ENCODE data around the gene PDE1C.
"Not testable (repeated sequence)": the region's sequence is repeated elsewhere in the genome, so short reads cannot be mapped to it uniquely, and the experiment has no call there.

PDE1C gene

DNA sequence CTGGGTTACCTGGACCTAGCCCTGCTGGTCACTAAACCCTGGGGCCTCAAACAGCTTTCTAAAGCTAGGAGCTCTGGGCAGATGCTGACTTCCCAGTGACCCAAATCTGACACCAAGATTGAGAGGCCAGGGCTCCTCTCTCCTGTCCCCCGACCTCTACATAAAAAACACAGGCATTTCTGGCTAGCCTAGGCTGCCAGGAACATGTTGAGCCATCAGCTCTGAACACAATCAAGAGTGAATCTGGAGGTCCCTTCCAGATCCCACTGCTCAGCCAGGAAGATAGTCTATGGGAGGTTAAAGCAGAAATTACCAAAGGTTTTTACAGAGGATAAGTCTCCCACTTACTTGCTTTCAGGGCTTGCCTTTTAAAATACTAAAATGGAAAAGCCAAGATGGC, 22.1 kb upstream of the PDE1C start:
- H3K4me1 Mint-ChIP-seq: no peaks in the 10 kb centered on the region
- H3K27me3 Mint-ChIP-seq: no peaks in the 10 kb centered on the region

DNA sequence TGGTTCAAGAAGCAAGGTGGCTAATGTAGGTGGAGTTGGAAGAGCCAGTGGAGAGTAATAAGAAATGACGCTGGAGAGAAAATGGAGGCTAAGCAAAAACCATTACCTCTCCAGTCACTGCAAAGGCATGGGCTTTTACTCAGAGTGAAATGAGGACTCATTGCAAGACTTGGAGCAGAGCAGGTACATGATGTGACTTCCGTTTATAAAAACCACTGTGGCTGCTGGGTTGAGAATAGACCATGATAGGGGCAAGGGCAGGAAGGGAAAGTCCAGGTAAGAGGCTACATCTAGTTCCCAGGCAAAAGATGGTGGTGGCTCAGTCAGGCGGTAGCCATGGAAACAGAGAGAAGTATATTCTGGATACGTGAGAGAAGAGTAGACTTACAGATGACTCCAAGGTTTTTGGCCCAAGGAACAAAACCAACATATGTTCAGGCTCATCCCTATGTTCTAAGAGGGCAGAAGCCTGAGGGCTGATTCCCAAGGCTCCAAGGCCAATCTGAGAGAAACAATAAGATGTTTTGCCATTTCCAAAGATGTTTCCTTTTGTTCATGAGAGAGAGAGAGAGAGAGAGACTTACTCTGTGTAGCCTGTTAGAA, 21.5 kb upstream of the PDE1C start:
- Mint-ChIP-seq H3K4me3 (no peak overlapping the region), H3K9me3 (peaks cover 10% of the 10 kb centered on the region), H3K4me1 (no peaks in the 10 kb centered on the region), H3K27ac (ENCODE audit: low read depth) (no peak overlapping the region), H3K27me3 (no peaks in the 10 kb centered on the region), H3K36me3 (ENCODE audit: insufficient read depth) (no peaks in the 10 kb centered on the region)
- ATAC-seq (replicated peaks; ENCODE audit: extremely low read depth, poor library complexity, severe bottlenecking) (no peak), DNase-seq (ENCODE audit: low spot score in 2 of 2) (no peak)

More for the DNA sequence above, 22.1 kb upstream of the PDE1C start:
- H3K4me3 Mint-ChIP-seq: no peak overlapping the region
- no peak overlapping the region for H3K27ac Mint-ChIP-seq (ENCODE audit: low read depth)
- H3K36me3 Mint-ChIP-seq (ENCODE audit: insufficient read depth): no peaks in the 10 kb centered on the region
- H3K9me3 Mint-ChIP-seq: peaks cover 10% of the 10 kb centered on the region
- DNase-seq (ENCODE audit: low spot score in 2 of 2): no peak
- no peak for ATAC-seq (replicated peaks; ENCODE audit: extremely low read depth, poor library complexity, severe bottlenecking)

DNA sequence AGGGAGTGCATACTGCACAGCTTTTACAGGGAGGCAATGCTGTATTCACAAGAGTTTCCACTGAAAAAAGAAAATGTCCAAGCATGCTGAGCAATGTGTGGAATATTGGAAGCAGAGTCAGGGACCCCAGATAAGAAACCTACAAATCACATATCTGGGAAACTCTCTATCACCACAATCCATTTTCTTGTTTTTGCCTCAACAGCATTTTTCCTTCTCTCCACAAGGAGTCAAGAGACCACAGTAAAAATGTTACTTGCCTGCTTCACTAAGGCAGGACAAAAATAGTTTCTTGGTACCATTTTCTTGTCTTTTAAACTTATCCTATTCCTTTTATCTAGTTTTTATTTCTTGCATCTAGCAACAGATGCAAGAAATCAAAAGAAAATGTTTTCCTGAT, 19.5 kb upstream of the PDE1C start:
- Mint-ChIP-seq H3K36me3 (ENCODE audit: insufficient read depth) (no peaks in the 10 kb centered on the region), H3K4me1 (no peaks in the 10 kb centered on the region), H3K27ac (ENCODE audit: low read depth) (no peak overlapping the region), H3K27me3 (no peaks in the 10 kb centered on the region), H3K4me3 (no peak overlapping the region), H3K9me3 (peaks cover 10% of the 10 kb centered on the region)
- ATAC-seq (replicated peaks; ENCODE audit: extremely low read depth, poor library complexity, severe bottlenecking) (no peak), DNase-seq (ENCODE audit: low spot score in 2 of 2) (no peak)

DNA sequence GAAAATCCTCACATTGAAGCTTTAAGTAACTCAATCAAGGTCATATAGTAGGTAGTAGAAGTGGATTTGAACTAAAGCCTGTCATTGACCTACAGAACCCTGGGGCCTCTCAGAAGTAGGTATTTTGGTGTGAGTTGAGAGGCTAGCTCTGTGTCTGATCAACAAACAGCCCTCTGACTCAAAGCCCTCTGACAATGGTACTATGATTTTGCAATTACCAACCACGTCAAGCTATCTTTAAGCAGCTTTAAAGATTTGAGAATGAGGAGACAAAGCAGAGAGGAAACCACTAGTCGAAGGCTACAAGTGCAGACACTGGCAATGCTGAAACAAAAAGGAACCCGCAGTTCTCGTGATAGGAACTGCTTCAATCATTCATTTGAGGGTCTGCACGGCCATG, 19.0 kb upstream of the PDE1C start:
- no peaks in the 10 kb centered on the region for H3K4me1 Mint-ChIP-seq

DNA sequence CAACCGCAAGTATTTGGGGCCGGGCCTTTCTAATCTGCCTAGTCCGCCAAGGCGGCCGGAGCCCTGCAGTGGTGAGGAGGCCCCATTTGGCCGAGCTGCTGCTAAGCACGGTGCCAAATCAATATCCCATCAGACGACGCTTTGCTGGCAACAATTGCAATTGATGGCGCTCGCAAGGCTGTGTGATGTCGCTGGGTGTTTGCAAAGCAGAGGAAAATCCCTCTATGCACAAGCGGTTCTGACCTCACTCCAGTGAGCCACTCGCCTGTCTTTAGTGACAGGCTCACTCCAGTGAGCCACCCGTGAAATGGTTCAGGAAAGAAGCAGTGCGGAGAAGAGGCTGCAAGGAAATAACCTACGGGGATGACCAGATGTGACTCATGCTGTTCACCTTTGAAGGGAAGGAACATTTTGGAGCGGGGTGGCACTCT, 18.3 kb upstream of the PDE1C start:
- H3K27me3 Mint-ChIP-seq: no peaks in the 10 kb centered on the region
- peaks cover 10% of the 10 kb centered on the region for H3K9me3 Mint-ChIP-seq
- H3K4me1 Mint-ChIP-seq: no peaks in the 10 kb centered on the region
- no peak overlapping the region for H3K4me3 Mint-ChIP-seq
- no peaks in the 10 kb centered on the region for H3K36me3 Mint-ChIP-seq (ENCODE audit: insufficient read depth)
- H3K27ac Mint-ChIP-seq (ENCODE audit: low read depth): no peak overlapping the region
- ATAC-seq (replicated peaks; ENCODE audit: extremely low read depth, poor library complexity, severe bottlenecking) (no peak), DNase-seq (ENCODE audit: low spot score in 2 of 2) (no peak)

More for the DNA sequence above, 19.0 kb upstream of the PDE1C start:
- Mint-ChIP-seq H3K27me3 (no peaks in the 10 kb centered on the region), H3K27ac (ENCODE audit: low read depth) (no peak overlapping the region), H3K9me3 (peaks cover 10% of the 10 kb centered on the region), H3K4me3 (no peak overlapping the region), H3K36me3 (ENCODE audit: insufficient read depth) (no peaks in the 10 kb centered on the region)
- DNase-seq (ENCODE audit: low spot score in 2 of 2): no peak
- ATAC-seq (replicated peaks; ENCODE audit: extremely low read depth, poor library complexity, severe bottlenecking): no peak

DNA sequence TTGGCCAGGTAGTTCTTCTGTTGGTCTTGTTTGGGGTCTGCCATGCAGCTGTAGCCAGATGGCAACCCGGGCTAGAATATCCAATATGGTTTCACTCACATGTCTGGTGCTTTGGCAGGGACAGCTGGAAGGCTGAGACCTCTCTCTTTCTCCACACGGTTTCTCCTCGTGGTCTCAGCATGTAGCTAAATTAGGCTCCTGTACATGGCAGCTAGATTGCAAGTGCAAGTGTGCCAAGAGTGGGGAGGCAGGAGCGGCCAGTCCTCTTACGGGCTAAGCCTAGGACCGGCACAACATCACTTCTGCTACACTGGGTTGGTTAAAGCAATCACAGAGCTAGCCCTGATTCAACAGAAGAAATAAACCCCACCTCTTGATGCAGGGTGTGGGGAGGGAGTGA, 9.3 kb upstream of the PDE1C start:
- no peaks in the 10 kb centered on the region for H3K4me1 Mint-ChIP-seq
- no peaks in the 10 kb centered on the region for H3K36me3 Mint-ChIP-seq (ENCODE audit: insufficient read depth)
- no peaks in the 10 kb centered on the region for H3K27me3 Mint-ChIP-seq
- no peak for ATAC-seq (replicated peaks; ENCODE audit: extremely low read depth, poor library complexity, severe bottlenecking)
- DNase-seq (ENCODE audit: low spot score in 2 of 2): no peak
- peaks cover 3% of the 10 kb centered on the region for H3K9me3 Mint-ChIP-seq
- H3K4me3 Mint-ChIP-seq: no peak overlapping the region
- H3K27ac Mint-ChIP-seq (ENCODE audit: low read depth): no peak overlapping the region

DNA sequence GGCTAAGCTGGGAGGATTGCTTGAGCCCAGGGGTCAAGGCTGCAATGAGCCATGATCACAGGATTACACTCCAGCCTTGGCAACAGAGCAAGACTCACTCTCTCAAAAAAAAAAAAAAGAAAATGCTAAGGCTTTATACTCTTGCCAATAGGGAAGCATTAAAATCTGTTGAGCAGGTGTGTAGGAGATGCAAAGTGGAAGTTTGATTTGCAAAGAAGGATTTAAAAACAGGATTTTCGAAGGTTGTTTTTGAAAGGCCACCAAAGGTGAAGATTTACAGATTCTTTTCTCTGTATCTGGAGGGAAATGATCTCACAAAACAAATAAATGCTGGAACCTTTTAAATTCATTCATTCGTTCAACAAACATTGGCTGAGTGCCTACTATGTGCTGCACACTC, 8.6 kb upstream of the PDE1C start:
- H3K27ac Mint-ChIP-seq (ENCODE audit: low read depth): no peak overlapping the region
- peaks cover 7% of the 10 kb centered on the region for H3K9me3 Mint-ChIP-seq
- no peak for ATAC-seq (replicated peaks; ENCODE audit: extremely low read depth, poor library complexity, severe bottlenecking)
- H3K36me3 Mint-ChIP-seq (ENCODE audit: insufficient read depth): peaks cover 1% of the 10 kb centered on the region
- H3K4me3 Mint-ChIP-seq: no peak overlapping the region
- DNase-seq (ENCODE audit: low spot score in 2 of 2): no peak
- no peaks in the 10 kb centered on the region for H3K27me3 Mint-ChIP-seq
- no peaks in the 10 kb centered on the region for H3K4me1 Mint-ChIP-seq

DNA sequence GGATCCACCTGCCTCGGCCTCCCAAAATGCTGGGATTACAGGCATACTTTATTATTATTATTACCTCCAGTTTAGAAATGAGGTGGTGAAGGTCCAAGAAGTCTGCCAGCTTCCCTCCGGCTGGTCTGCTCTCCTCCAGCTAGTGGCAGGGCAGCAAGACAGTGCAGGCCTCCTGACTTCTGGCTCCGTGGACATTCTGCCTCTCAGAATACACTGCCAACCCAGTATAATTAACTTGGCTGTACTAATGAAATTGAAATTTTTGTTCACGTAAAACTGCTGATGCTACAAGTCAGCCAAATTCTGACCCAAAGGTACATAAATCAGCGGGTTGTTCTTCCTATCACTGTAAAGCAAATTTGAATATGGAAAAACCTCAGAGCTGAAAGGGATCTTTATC, 7.6 kb upstream of the PDE1C start:
- Mint-ChIP-seq H3K36me3 (ENCODE audit: insufficient read depth) (peaks cover 1% of the 10 kb centered on the region), H3K27me3 (no peaks in the 10 kb centered on the region)
- no peak for DNase-seq (ENCODE audit: low spot score in 2 of 2)

DNA sequence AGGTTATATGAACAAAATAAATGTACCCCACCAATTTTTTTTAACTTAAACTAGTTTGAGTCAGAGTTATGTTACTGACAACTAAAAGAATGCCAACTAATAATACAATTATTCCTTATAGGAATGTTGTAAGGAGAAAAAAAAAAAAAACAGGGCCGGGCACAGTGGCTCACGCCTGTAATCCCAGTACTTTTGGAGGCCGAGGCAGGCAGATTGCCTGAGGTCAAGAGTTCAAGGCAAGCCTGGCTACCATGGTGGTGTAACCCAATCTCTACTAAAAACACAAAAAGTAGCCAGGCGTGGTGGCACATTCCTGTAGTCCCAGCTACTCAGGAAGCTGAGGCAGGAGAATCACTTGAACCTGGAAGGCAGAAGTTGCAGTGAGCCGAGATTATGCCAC, 6.6 kb upstream of the PDE1C start:
- not testable (repeated sequence) for H3K36me3 Mint-ChIP-seq (ENCODE audit: insufficient read depth); H3K27me3 Mint-ChIP-seq; ATAC-seq (replicated peaks; ENCODE audit: extremely low read depth, poor library complexity, severe bottlenecking); DNase-seq (ENCODE audit: low spot score in 2 of 2); H3K4me1 Mint-ChIP-seq; H3K27ac Mint-ChIP-seq (ENCODE audit: low read depth); H3K4me3 Mint-ChIP-seq
- peaks cover 12% of the 10 kb centered on the region for H3K9me3 Mint-ChIP-seq

More for the DNA sequence above, 7.6 kb upstream of the PDE1C start:
- H3K27ac Mint-ChIP-seq (ENCODE audit: low read depth): no peak overlapping the region
- H3K4me3 Mint-ChIP-seq: no peak overlapping the region
- H3K4me1 Mint-ChIP-seq: no peaks in the 10 kb centered on the region
- peaks cover 12% of the 10 kb centered on the region for H3K9me3 Mint-ChIP-seq
- no peak for ATAC-seq (replicated peaks; ENCODE audit: extremely low read depth, poor library complexity, severe bottlenecking)

DNA sequence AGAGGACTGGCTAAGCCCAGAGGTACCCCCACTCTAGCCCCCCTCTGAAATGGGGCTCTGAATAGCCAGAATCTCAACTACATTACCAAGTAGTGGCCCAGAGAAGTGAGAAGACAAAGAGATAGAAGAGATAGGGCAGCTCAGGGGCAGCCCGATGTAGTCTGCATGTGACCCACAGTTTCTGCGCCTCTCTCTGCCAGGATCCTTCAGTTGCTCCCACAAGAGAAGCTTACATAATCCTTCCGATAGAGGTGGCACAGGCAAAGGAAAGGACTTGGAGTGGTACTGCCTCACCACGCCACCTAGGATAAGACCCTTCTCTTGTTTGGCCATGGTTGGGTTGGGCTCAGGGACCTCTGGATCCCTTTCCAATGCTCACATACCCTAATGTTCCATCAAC, 5.4 kb upstream of the PDE1C start:
- no peak overlapping the region for H3K4me3 Mint-ChIP-seq
- peaks cover 12% of the 10 kb centered on the region for H3K9me3 Mint-ChIP-seq
- no peak overlapping the region for H3K27ac Mint-ChIP-seq (ENCODE audit: low read depth)
- H3K4me1 Mint-ChIP-seq: no peaks in the 10 kb centered on the region
- DNase-seq (ENCODE audit: low spot score in 2 of 2) (no peak), ATAC-seq (replicated peaks; ENCODE audit: extremely low read depth, poor library complexity, severe bottlenecking) (no peak)
- peaks cover 1% of the 10 kb centered on the region for H3K36me3 Mint-ChIP-seq (ENCODE audit: insufficient read depth)
- H3K27me3 Mint-ChIP-seq: no peaks in the 10 kb centered on the region

DNA sequence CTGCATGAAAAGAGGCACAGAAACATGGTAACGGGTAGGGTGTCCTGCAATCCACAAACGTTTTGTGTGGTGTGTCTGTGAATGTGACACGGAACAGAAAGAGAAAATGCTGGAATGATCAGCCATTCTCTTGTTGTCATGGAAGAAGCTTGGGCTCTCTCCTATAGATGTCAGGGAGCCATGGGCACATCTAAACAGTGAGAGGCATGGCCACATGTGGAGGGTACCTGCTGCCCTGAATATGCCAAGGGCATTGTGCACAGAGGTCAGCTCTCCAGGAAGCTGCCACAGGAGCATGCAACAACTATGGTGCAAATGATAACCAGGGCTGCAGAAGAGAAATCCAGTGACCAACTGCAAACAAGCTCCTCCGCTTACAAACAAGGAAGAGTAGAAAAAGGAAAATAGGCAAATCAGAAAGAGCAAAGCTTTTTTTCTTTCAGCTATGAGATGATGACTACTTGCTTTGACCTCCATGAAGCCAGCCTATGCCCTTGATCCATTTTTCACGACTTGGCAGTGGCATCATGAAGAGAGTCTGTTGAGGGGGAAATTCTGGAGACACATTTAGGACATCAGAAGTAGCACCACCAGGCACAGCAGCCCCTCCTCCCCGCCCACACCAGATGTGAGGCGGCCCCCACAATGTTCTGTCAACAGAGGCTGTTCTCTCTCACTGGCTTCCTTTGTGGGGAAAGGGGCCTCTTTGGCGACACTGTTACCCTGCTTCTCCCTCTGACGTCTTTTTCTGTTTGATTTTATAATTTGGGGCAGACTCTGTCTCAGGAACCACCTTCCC, 4.8 kb upstream of the PDE1C start:
- Mint-ChIP-seq H3K4me1 (no peaks in the 10 kb centered on the region), H3K4me3 (no peak overlapping the region), H3K27me3 (peaks cover 5% of the 10 kb centered on the region), H3K27ac (ENCODE audit: low read depth) (no peak overlapping the region), H3K9me3 (peaks cover 14% of the 10 kb centered on the region), H3K36me3 (ENCODE audit: insufficient read depth) (peaks cover 3% of the 10 kb centered on the region)
- DNase-seq (ENCODE audit: low spot score in 2 of 2) (no peak), ATAC-seq (replicated peaks; ENCODE audit: extremely low read depth, poor library complexity, severe bottlenecking) (no peak)

DNA sequence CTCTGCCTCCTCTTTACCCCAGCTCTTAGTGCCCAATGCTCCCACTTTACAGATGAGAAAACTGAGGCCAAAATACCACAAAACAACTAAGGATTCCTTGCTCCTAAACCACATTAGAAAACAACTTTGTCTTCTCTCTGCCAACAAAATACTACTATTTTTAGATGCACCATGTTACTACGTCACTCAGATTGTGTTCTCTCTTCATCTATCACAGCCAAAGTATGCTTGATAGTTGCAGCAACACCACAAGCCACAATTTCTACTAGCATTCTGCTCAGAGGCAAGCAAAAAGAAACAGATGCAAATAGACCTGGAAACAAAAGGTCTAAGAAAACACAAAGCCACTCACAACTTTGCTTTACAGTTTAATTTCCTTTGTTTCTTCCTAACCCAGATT, 3.3 kb upstream of the PDE1C start:
- ATAC-seq (replicated peaks; ENCODE audit: extremely low read depth, poor library complexity, severe bottlenecking) (no peak), DNase-seq (ENCODE audit: low spot score in 2 of 2) (no peak)
- Mint-ChIP-seq H3K9me3 (peaks cover 17% of the 10 kb centered on the region), H3K4me3 (no peak overlapping the region), H3K27ac (ENCODE audit: low read depth) (no peak overlapping the region), H3K4me1 (no peaks in the 10 kb centered on the region), H3K36me3 (ENCODE audit: insufficient read depth) (peaks cover 3% of the 10 kb centered on the region), H3K27me3 (peaks cover 11% of the 10 kb centered on the region)

DNA sequence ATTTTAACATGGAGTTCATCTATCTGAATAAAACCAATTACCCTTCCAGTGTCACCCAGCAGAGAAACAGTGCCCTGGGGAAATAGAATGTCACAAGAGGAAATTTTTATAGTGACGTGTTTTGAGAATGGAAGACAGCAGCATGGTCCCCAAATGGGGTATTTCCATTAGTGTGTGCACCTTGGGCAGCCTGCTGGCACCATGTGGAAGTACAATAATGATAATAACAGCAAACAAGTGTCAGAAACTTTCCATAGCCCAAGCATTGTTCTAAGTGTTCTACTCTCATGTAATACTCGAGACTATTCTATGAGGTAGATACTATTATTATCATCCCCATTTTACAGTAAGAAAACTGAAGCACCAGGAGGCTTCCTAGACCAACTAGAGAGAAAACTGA, 2.2 kb upstream of the PDE1C start:
- no peaks in the 10 kb centered on the region for H3K4me1 Mint-ChIP-seq

More for the DNA sequence above, 2.2 kb upstream of the PDE1C start:
- H3K27me3 Mint-ChIP-seq: peaks cover 11% of the 10 kb centered on the region
- H3K27ac Mint-ChIP-seq (ENCODE audit: low read depth): no peak overlapping the region
- no peak overlapping the region for H3K4me3 Mint-ChIP-seq
- ATAC-seq (replicated peaks; ENCODE audit: extremely low read depth, poor library complexity, severe bottlenecking) (no peak), DNase-seq (ENCODE audit: low spot score in 2 of 2) (no peak)
- peaks cover 3% of the 10 kb centered on the region for H3K36me3 Mint-ChIP-seq (ENCODE audit: insufficient read depth)
- H3K9me3 Mint-ChIP-seq: peaks cover 17% of the 10 kb centered on the region

Data from central memory CD8-positive, alpha-beta T cell (primary cell).